SK-N-SH (cell line): ENCODE measurements around the gene NUDT7. TPM values are rescaled to one million over a fixed set of nuclear protein-coding genes. Genes with fewer than 3 reads are reported as not detected.

ENCODE experiments used
- CTCF ChIA-PET: fragments of 300-600, 350-600 bp; formaldehyde crosslinking; extraction: SDS; loops from one replicate; lab custom pipeline; 2021; lab: Yijun Ruan, JAX
- POLR2A ChIA-PET: fragments of 350-600 bp; sonication (Branson Sonifier 250); formaldehyde crosslinking; extraction: SDS; loops from one replicate; lab custom pipeline; 2020; ENCODE audit warnings: antibody characterized with exemption, inconsistent platforms; lab: Yijun Ruan, JAX
- DNase-seq: peaks from one replicate; pipeline ENCODE4 v3.0.0; 2012
- H2AFZ ChIP-seq: fragments of 200-600 bp; sonication (generic); 2 replicates; pipeline ENCODE4 v1.8.1; 2016; ENCODE audit warnings: antibody characterized with exemption, mild to moderate bottlenecking, low read depth
- H3F3A ChIP-seq: fragments of 200-600 bp; sonication (generic); replicated peaks from 2 replicates; pipeline ENCODE3; 2016; ENCODE audit warnings: antibody characterized with exemption, mild to moderate bottlenecking; ENCODE audit not compliant: insufficient read depth
- H3K27ac ChIP-seq, 2 experiments: fragments of 200-500 bp in 1 of 2; fragments of 200-600 bp in 1 of 2; sonication (Bioruptor generic) in 1 of 2; sonication (generic), shearing (Covaris generic) in 1 of 2; 2 replicates each; pipeline versions ENCODE4 v1.5.1 to v1.6.1; 2014 to 2016; ENCODE audit warnings: low read depth in 2 of 2, inconsistent platforms in 1 of 2, low read length in 1 of 2, mild to moderate bottlenecking in 1 of 2, mixed read lengths in 1 of 2
- H3K27me3 ChIP-seq: fragments of 200-600 bp; sonication (generic), shearing (Covaris generic); 2 replicates; pipeline ENCODE4 v1.6.1; 2016; ENCODE audit warnings: mixed run types; ENCODE audit not compliant: insufficient read depth
- H3K36me3 ChIP-seq, 2 experiments: fragments of 200-500 bp in 1 of 2; fragments of 200-600 bp in 1 of 2; sonication (Bioruptor generic) in 1 of 2; sonication (generic) in 1 of 2; replicated peaks in 1 of 2; 2 replicates each; pipeline versions ENCODE3 to v1.5.1; 2014 to 2016; ENCODE audit warnings: low read length in 1 of 2, mild to moderate bottlenecking in 1 of 2; ENCODE audit not compliant: insufficient read depth in 2 of 2, control insufficient read depth in 1 of 2
- H3K4me1 ChIP-seq, 2 experiments: fragments of 200-500 bp in 1 of 2; fragments of 200-600 bp in 1 of 2; sonication (Bioruptor generic) in 1 of 2; sonication (generic), shearing (Covaris generic) in 1 of 2; 2 replicates each; pipeline versions ENCODE4 v1.5.1 to v1.6.1; 2014 to 2016; ENCODE audit warnings: low read depth in 1 of 2, low read length in 1 of 2, mixed run types in 1 of 2; ENCODE audit not compliant: insufficient read depth in 2 of 2, control insufficient read depth in 1 of 2
- H3K4me2 ChIP-seq: fragments of 200-600 bp; sonication (generic), shearing (Covaris generic); 2 replicates; pipeline ENCODE4 v1.6.1; 2017; ENCODE audit warnings: mixed run types
- H3K4me3 ChIP-seq, 2 experiments: fragments of 200-500 bp in 1 of 2; fragments of 200-600 bp in 1 of 2; sonication (Bioruptor generic) in 1 of 2; sonication (generic), shearing (Covaris generic) in 1 of 2; 2 replicates each; pipeline versions ENCODE4 v1.5.1 to v1.8.1; 2014 to 2016; ENCODE audit warnings: low read depth in 2 of 2, inconsistent platforms in 1 of 2, low read length in 1 of 2, mild to moderate bottlenecking in 1 of 2, mixed read lengths in 1 of 2, moderate library complexity in 1 of 2
- H3K79me2 ChIP-seq: fragments of 200-600 bp; sonication (generic); 2 replicates; pipeline ENCODE4 v1.8.1; 2017; ENCODE audit warnings: mild to moderate bottlenecking; ENCODE audit not compliant: insufficient read depth
- H3K9ac ChIP-seq: fragments of 200-600 bp; sonication (generic); 2 replicates; pipeline ENCODE4 v1.6.1; 2017; ENCODE audit warnings: mixed run types
- H3K9me2 ChIP-seq: fragments of 200-600 bp; sonication (generic); 2 replicates; pipeline ENCODE4 v1.6.1; 2017; ENCODE audit warnings: mixed run types
- H3K9me3 ChIP-seq: fragments of 200-600 bp; sonication (generic); 2 replicates; pipeline ENCODE4 v1.6.1; 2017; ENCODE audit warnings: mixed run types, mild to moderate bottlenecking, moderate library complexity
- H4K20me1 ChIP-seq: fragments of 200-600 bp; sonication (generic); 2 replicates; pipeline ENCODE4 v1.6.1; 2017; ENCODE audit warnings: mild to moderate bottlenecking, mixed run types; ENCODE audit not compliant: insufficient read depth
- EP300 ChIP-seq, 2 experiments: IDR thresholded peaks; 2 replicates each; pipeline versions ENCODE4 v1.4.0 to v1.6.1; 2012; ENCODE audit warnings: borderline replicate concordance in 1 of 2, low read depth in 1 of 2, low read length in 1 of 2
- EZH2phosphoT487 ChIP-seq: fragments of 200-600 bp; sonication (generic); IDR thresholded peaks from 2 replicates; pipeline ENCODE4 v1.6.1; 2017; ENCODE audit warnings: low read depth, mixed run types, mild to moderate bottlenecking, antibody characterized with exemption, moderate library complexity, borderline replicate concordance
- FOSL2 ChIP-seq: IDR thresholded peaks from 2 replicates; pipeline ENCODE4 v1.4.0; 2012; ENCODE audit warnings: low read depth, mild to moderate bottlenecking, moderate library complexity, borderline replicate concordance
- FOXJ3 ChIP-seq: sonication (generic); formaldehyde crosslinking; IDR thresholded peaks from 2 replicates; pipeline ENCODE4 v1.5.1; 2020; ENCODE audit warnings: mild to moderate bottlenecking, missing genetic modification reagents
- FOXM1 ChIP-seq: IDR thresholded peaks from 2 replicates; pipeline ENCODE4 v1.4.0; 2012; ENCODE audit warnings: low read depth, mild to moderate bottlenecking
- GATA2 ChIP-seq: sonication (generic); formaldehyde crosslinking; IDR thresholded peaks from 2 replicates; pipeline ENCODE4 v1.5.0; 2020; ENCODE audit warnings: mild to moderate bottlenecking, missing genetic modification reagents
- MEF2A ChIP-seq: IDR thresholded peaks from 2 replicates; pipeline ENCODE4 v1.4.0; 2012; ENCODE audit warnings: low read depth, borderline replicate concordance
- MXI1 ChIP-seq: IDR thresholded peaks from 2 replicates; pipeline ENCODE4 v1.6.1; 2012; ENCODE audit warnings: mild to moderate bottlenecking, low read depth, low read length, improper control_type of control experiment
- NRF1 ChIP-seq: IDR thresholded peaks from 2 replicates; pipeline ENCODE4 v1.6.1; 2012; ENCODE audit warnings: low read depth, mild to moderate bottlenecking, low read length
- PBX3 ChIP-seq: IDR thresholded peaks from 2 replicates; pipeline ENCODE4; 2012
- RCOR1 ChIP-seq: fragments of 150-350 bp; IDR thresholded peaks from 2 replicates; pipeline ENCODE4 v1.6.1; 2017; ENCODE audit warnings: antibody characterized with exemption, low read length
- RFX5 ChIP-seq: IDR thresholded peaks from 2 replicates; pipeline ENCODE4 v1.6.1; 2012; ENCODE audit warnings: mild to moderate bottlenecking, improper control_type of control experiment, low read length
- RXRA ChIP-seq: IDR thresholded peaks from 2 replicates; pipeline ENCODE4 v1.4.0; 2012; ENCODE audit warnings: low read depth, mild to moderate bottlenecking, borderline replicate concordance
- SIN3A ChIP-seq: IDR thresholded peaks from 2 replicates; pipeline ENCODE4 v1.6.1; 2012; ENCODE audit warnings: low read depth, mild to moderate bottlenecking, low read length, moderate library complexity, borderline replicate concordance
- TAF1 ChIP-seq: IDR thresholded peaks from 2 replicates; pipeline ENCODE4 v1.6.1; 2012; ENCODE audit warnings: low read depth, mild to moderate bottlenecking, low read length, moderate library complexity, borderline replicate concordance
- USF1 ChIP-seq: IDR thresholded peaks from 2 replicates; pipeline ENCODE4 v1.4.0; 2012; ENCODE audit warnings: low read depth, borderline replicate concordance
- ZBTB33 ChIP-seq: IDR thresholded peaks from 2 replicates; pipeline ENCODE4 v1.4.0; 2012; ENCODE audit warnings: low read depth, borderline replicate concordance
- WGBS: methylation state at CpG from one replicate; pipeline ENCODE4 v1.1.6; 2017; ENCODE audit warnings: low lambda C conversion rate; 5-methylcytosine and 5-hydroxymethylcytosine counted together
- polyA plus RNA-seq, 3 experiments: library from polyadenylated mRNA; depleted of rRNA; stranded (reverse); fragments of >200 nt; gene quantifications; 2 replicates each; pipeline ENCODE4 v1.2.3, GENCODE V29; 2012
- TF ChIP-seq, protein P1 (sequence below): IDR thresholded peaks from 2 replicates; pipeline ENCODE4 v1.4.0; 2012; ENCODE audit warnings: low read depth
- TF ChIP-seq, protein P2 (sequence below): fragments of 200-600 bp; sonication (generic); IDR thresholded peaks from 2 replicates; pipeline ENCODE4 v1.6.1; 2017; ENCODE audit warnings: antibody characterized with exemption, mild to moderate bottlenecking, moderate library complexity
- TF ChIP-seq, protein P3 (sequence below): IDR thresholded peaks from 2 replicates; pipeline ENCODE4 v1.6.1; 2012; ENCODE audit warnings: mild to moderate bottlenecking, low read depth, low read length, moderate library complexity

Gene NUDT7
- polyA plus RNA-seq, 1 of the 3 experiments (the other 2 are of a cell fraction) = 11.4 TPM

GRCh38 chr16:77745972-77746371, 23.7 kb downstream of the NUDT7 start (continued):
- TF ChIP-seq, protein P1, sequence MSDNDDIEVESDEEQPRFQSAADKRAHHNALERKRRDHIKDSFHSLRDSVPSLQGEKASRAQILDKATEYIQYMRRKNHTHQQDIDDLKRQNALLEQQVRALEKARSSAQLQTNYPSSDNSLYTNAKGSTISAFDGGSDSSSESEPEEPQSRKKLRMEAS = no peak
- TF ChIP-seq NRF1 (no peak), TAF1 (no peak), EP300 (IDR thresholded peaks at IDR 0.05; ENCODE audit: borderline replicate concordance in 1 of 2, low read depth in 1 of 2, low read length in 1 of 2) (no peak)
- TF ChIP-seq, all 33 proteins: peak for 0

GRCh38 chr16:77748421-77749005, 26.2 kb downstream of the NUDT7 start:
- no peak overlapping the region for H2AFZ ChIP-seq
- no peaks in the 10 kb centered on the region for H3K79me2 ChIP-seq
- peaks cover 0 to 2% of the 10 kb centered on the region in 2 experiments; a peak in 1 of 4 replicates for H3K4me1 ChIP-seq
- no peak overlapping the region for H3K27ac ChIP-seq
- H3K9me2 ChIP-seq = no peaks in the 10 kb centered on the region
- H3K4me3 ChIP-seq = no peak overlapping the region
- no peak overlapping the region for H3K9ac ChIP-seq
- CTCF ChIA-PET = interaction anchor here (1.0 kb wide), 1 partner anchor 10 kb away, joined by 3 read pairs; no protein-coding TSS in a partner anchor
- 47% methylated on average over 7 of the region's 7 CpGs for WGBS
- no peaks in the 10 kb centered on the region for H3K9me3 ChIP-seq
- H3F3A ChIP-seq = no peaks in the 10 kb centered on the region
- no peak for DNase-seq
- H3K27me3 ChIP-seq = no peaks in the 10 kb centered on the region; the same call in 1 of the 2 replicates
- H3K4me2 ChIP-seq = no peak overlapping the region
- H4K20me1 ChIP-seq = no peaks in the 10 kb centered on the region
- POLR2A ChIA-PET = no interaction called here
- no peaks in the 10 kb centered on the region for H3K36me3 ChIP-seq
- TF ChIP-seq TAF1 = no peak
- TF ChIP-seq, protein P1 = no peak
- TF ChIP-seq GATA2 (CRISPR knock-in tag) = no peak
- TF ChIP-seq FOXJ3 (CRISPR knock-in tag) = no peak
- no peak for TF ChIP-seq MEF2A
- TF ChIP-seq MXI1 = no peak
- TF ChIP-seq, protein P2, sequence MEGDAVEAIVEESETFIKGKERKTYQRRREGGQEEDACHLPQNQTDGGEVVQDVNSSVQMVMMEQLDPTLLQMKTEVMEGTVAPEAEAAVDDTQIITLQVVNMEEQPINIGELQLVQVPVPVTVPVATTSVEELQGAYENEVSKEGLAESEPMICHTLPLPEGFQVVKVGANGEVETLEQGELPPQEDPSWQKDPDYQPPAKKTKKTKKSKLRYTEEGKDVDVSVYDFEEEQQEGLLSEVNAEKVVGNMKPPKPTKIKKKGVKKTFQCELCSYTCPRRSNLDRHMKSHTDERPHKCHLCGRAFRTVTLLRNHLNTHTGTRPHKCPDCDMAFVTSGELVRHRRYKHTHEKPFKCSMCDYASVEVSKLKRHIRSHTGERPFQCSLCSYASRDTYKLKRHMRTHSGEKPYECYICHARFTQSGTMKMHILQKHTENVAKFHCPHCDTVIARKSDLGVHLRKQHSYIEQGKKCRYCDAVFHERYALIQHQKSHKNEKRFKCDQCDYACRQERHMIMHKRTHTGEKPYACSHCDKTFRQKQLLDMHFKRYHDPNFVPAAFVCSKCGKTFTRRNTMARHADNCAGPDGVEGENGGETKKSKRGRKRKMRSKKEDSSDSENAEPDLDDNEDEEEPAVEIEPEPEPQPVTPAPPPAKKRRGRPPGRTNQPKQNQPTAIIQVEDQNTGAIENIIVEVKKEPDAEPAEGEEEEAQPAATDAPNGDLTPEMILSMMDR = no peak
- no peak for TF ChIP-seq FOSL2
- TF ChIP-seq EZH2phosphoT487 = no peak
- TF ChIP-seq PBX3 = no peak
- no peak for TF ChIP-seq RFX5
- no peak for TF ChIP-seq NRF1
- TF ChIP-seq, protein P3, sequence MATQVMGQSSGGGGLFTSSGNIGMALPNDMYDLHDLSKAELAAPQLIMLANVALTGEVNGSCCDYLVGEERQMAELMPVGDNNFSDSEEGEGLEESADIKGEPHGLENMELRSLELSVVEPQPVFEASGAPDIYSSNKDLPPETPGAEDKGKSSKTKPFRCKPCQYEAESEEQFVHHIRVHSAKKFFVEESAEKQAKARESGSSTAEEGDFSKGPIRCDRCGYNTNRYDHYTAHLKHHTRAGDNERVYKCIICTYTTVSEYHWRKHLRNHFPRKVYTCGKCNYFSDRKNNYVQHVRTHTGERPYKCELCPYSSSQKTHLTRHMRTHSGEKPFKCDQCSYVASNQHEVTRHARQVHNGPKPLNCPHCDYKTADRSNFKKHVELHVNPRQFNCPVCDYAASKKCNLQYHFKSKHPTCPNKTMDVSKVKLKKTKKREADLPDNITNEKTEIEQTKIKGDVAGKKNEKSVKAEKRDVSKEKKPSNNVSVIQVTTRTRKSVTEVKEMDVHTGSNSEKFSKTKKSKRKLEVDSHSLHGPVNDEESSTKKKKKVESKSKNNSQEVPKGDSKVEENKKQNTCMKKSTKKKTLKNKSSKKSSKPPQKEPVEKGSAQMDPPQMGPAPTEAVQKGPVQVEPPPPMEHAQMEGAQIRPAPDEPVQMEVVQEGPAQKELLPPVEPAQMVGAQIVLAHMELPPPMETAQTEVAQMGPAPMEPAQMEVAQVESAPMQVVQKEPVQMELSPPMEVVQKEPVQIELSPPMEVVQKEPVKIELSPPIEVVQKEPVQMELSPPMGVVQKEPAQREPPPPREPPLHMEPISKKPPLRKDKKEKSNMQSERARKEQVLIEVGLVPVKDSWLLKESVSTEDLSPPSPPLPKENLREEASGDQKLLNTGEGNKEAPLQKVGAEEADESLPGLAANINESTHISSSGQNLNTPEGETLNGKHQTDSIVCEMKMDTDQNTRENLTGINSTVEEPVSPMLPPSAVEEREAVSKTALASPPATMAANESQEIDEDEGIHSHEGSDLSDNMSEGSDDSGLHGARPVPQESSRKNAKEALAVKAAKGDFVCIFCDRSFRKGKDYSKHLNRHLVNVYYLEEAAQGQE = no peak
- TF ChIP-seq EP300 (IDR thresholded peaks at IDR 0.05; ENCODE audit: borderline replicate concordance in 1 of 2, low read depth in 1 of 2, low read length in 1 of 2) = no peak
- no peak for TF ChIP-seq FOXM1
- TF ChIP-seq ZBTB33 = no peak
- TF ChIP-seq SIN3A = no peak
- TF ChIP-seq RXRA = no peak
- no peak for TF ChIP-seq USF1
- TF ChIP-seq RCOR1 = no peak
